GM12878 (cell line): Measurements from ENCODE around the gene KLB. TPM values are rescaled to one million over a fixed set of nuclear protein-coding genes. Genes with fewer than 3 reads are reported as not detected.

Experiments
- ATAC-seq: fragments of 200-7000 bp; cut with Tn5 transposase; 3 replicates; pipeline ENCODE4 v1.9.1; 2020; ENCODE audit warnings: mild to moderate bottlenecking, moderate library complexity
- BruUV-seq: library from RNA; stranded (reverse); fragments of 400-500 nt; replicated peaks from 2 replicates; lab custom pipeline; 2021; lab: Mats Ljungman, UMichigan
- CTCF ChIA-PET: fragments of 300-600 bp; sonication (Branson Sonifier 250); formaldehyde crosslinking; extraction: SDS; loops from one replicate; lab custom pipeline; 2021; ENCODE audit warnings: inconsistent platforms; lab: Yijun Ruan, JAX
- POLR2A ChIA-PET: fragments of 350-600 bp; formaldehyde crosslinking; extraction: SDS; loops from one replicate; lab custom pipeline; 2021; ENCODE audit warnings: inconsistent platforms; lab: Charles Lee
- RAD21 ChIA-PET: fragments of 300-600 bp; sonication (Branson Sonifier 250); formaldehyde crosslinking; loops from one replicate; lab custom pipeline; 2023; ENCODE audit warnings: antibody characterized with exemption; ENCODE audit not compliant: unreplicated experiment; lab: Charles Lee
- SMC1A ChIA-PET: fragments of 300-600 bp; sonication (Branson Sonifier 250); formaldehyde crosslinking; loops from one replicate; lab custom pipeline; 2023; ENCODE audit not compliant: unreplicated experiment, uncharacterized antibody; lab: Charles Lee
- DNase-seq: peaks from one replicate; pipeline ENCODE4 v3.0.0-alpha.2; 2011; ENCODE audit warnings: low read depth, low spot score
- FAIRE-seq: peaks from 3 replicates; lab custom pipeline; 2011; peaks lifted over from hg19 to GRCh38; lab: Jason Lieb, UNC
- H2AFZ ChIP-seq: 2 replicates; pipeline ENCODE4 v1.6.0; 2011; ENCODE audit warnings: low read depth, low read length, control low read depth; ENCODE audit not compliant: control insufficient read depth
- H3K27ac ChIP-seq: 2 replicates; pipeline ENCODE4 v1.5.1; 2011; ENCODE audit warnings: control low read depth; ENCODE audit not compliant: control insufficient read depth, insufficient read depth
- H3K27me3 ChIP-seq, 2 experiments: replicated peaks in 1 of 2; 2 replicates each; pipeline versions ENCODE4 v1.6.0 to v1.6.1; 2011; ENCODE audit warnings: low read length in 1 of 2; ENCODE audit not compliant: control insufficient read depth in 2 of 2, insufficient read depth in 2 of 2
- H3K36me3 ChIP-seq, 2 experiments: 2 replicates each; pipeline ENCODE4 v1.5.1; 2011; ENCODE audit warnings: low read length in 1 of 2; ENCODE audit not compliant: control insufficient read depth in 2 of 2, insufficient read depth in 2 of 2
- H3K4me1 ChIP-seq: 2 replicates; pipeline ENCODE4 v1.6.1; 2011; ENCODE audit warnings: mild to moderate bottlenecking, low read length, moderate library complexity, mixed read lengths; ENCODE audit not compliant: control insufficient read depth, insufficient read depth
- H3K4me2 ChIP-seq: 2 replicates; pipeline ENCODE4 v1.6.0; 2011; ENCODE audit warnings: control low read depth; ENCODE audit not compliant: control insufficient read depth, insufficient read depth
- H3K4me3 ChIP-seq: fragments of 200-600 bp; sonication (generic); 2 replicates; pipeline ENCODE4 v1.5.1; 2016
- H3K79me2 ChIP-seq: 2 replicates; pipeline ENCODE4 v1.6.0; 2011; ENCODE audit warnings: low read length; ENCODE audit not compliant: control insufficient read depth, insufficient read depth
- H3K9ac ChIP-seq: 2 replicates; pipeline ENCODE4 v1.8.0; 2011; ENCODE audit warnings: low read length, control low read depth, mixed read lengths; ENCODE audit not compliant: control insufficient read depth, insufficient read depth
- H3K9me3 ChIP-seq: replicated peaks from 3 replicates; pipeline ENCODE4 v1.5.1; 2011; ENCODE audit warnings: mild to moderate bottlenecking, low read length; ENCODE audit not compliant: control insufficient read depth, insufficient read depth
- H4K20me1 ChIP-seq: 2 replicates; pipeline ENCODE4 v1.6.0; 2011; ENCODE audit not compliant: control insufficient read depth, insufficient read depth
- IKZF2 ChIP-seq, 2 experiments: fragments of 450-650 bp; IDR thresholded peaks; 2 replicates each; pipeline ENCODE4 v1.6.1; 2017; ENCODE audit warnings: mild to moderate bottlenecking in 2 of 2, moderate library complexity in 2 of 2
- PAX8 ChIP-seq: fragments of 450-650 bp; IDR thresholded peaks from 2 replicates; pipeline ENCODE4 v1.6.1; 2017; ENCODE audit warnings: mild to moderate bottlenecking, moderate library complexity
- POLR2AphosphoS2 ChIP-seq: IDR thresholded peaks from 2 replicates; pipeline ENCODE4 v1.6.1; 2011; ENCODE audit warnings: low read depth, mild to moderate bottlenecking, low read length, improper control_type of control experiment, moderate library complexity
- RAD21 ChIP-seq: IDR thresholded peaks from 2 replicates; pipeline ENCODE4 v1.6.1; 2011; ENCODE audit warnings: mild to moderate bottlenecking, low read depth, low read length, moderate library complexity; ENCODE audit not compliant: insufficient read depth
- STAT3 ChIP-seq: IDR thresholded peaks from 2 replicates; pipeline ENCODE4 v1.6.1; 2011; ENCODE audit warnings: low read depth, low read length, improper control_type of control experiment
- ZBED1 ChIP-seq: IDR thresholded peaks from 2 replicates; pipeline ENCODE4 v1.6.1; 2016; ENCODE audit warnings: borderline replicate concordance
- WGBS: methylation state at CpG from one replicate; pipeline ENCODE4 v1.1.6; 2016; ENCODE audit warnings: low lambda C conversion rate; ENCODE audit not compliant: insufficient replicate concordance, insufficient coverage; ENCODE audit errors: missing lambda C conversion rate; 5-methylcytosine and 5-hydroxymethylcytosine counted together
- in situ Hi-C: fragments of 300-500 bp; cut with MboI; formaldehyde crosslinking; loops from 9 replicates; pipeline ENCODE4 v1.14.3; 2018; ENCODE audit warnings: mixed read lengths
- intact Hi-C: fragments of 100-400 bp; cut with micrococcal nuclease; formaldehyde crosslinking; loops from one replicate; pipeline ENCODE4 v1.14.2; 2022; ENCODE audit not compliant: unreplicated experiment
- polyA plus RNA-seq, 11 experiments: library from polyadenylated mRNA; depleted of rRNA in 4 of 11; unstranded in 6 of 11; stranded (reverse) in 5 of 11; fragments of >200 nt; fragmentation: Nextera tagmentation in 4 of 11; fragmentation: Illumina TruSeq in 1 of 11; extraction: Ambion mirVana in 4 of 11; extraction: Trizol in 1 of 11; gene quantifications; 1 replicate in 1 of 11; 2 replicates in 10 of 11; pipeline versions ENCODE4 v1.2.1 to v1.2.3, GENCODE V29; 2011 to 2016; ENCODE audit warnings: inconsistent platforms in 2 of 11, missing spikeins in 2 of 11, low read depth in 1 of 11
- total RNA-seq, 4 experiments: library from RNA; depleted of rRNA in 3 of 4; stranded (reverse); fragments of >200 nt in 3 of 4; fragmentation: Illumina TruSeq in 1 of 4; extraction: Trizol in 1 of 4; gene quantifications; 2 replicates each; pipeline versions ENCODE4 v1.2.1 to v1.2.3, GENCODE V29; 2013 to 2021
- TF ChIP-seq, protein P1 (sequence below): fragments of 450-650 bp; IDR thresholded peaks from 2 replicates; pipeline ENCODE4 v1.6.1; 2018; ENCODE audit warnings: borderline replicate concordance, mild to moderate bottlenecking; ENCODE audit not compliant: partially characterized antibody
- TF ChIP-seq, protein P2 (sequence below): fragments of 450-650 bp; IDR thresholded peaks from 2 replicates; pipeline ENCODE4 v1.6.1; 2017; ENCODE audit warnings: mild to moderate bottlenecking

KLB gene
- total and polyA plus RNA-seq, 10 of the 15 experiments (the other 5 are each of a cell fraction or from before 2014, with no cell fraction given): under 0.01 to 0.13 (median 0.04) TPM; not detected in 1

DNA sequence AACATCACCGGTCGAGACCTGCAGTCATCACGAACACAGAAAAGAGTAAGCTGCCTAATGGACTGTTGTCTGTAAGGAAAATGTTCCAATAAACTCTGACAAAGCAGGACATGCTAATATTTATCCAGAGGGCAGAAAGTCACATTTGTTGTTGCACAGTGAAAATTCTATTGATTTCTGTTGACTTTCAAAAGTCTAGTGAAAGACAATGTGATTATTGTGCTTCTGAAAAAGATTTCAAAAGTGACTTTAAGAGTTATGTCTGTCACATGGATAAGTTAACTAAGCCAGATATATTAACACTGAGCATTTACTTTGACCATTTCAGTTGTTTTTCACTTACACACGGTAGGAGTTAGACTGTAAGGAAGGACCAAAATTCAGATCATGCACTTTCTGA lies 31.3 kb upstream of the KLB start (continued):
- TF ChIP-seq, protein P1, sequence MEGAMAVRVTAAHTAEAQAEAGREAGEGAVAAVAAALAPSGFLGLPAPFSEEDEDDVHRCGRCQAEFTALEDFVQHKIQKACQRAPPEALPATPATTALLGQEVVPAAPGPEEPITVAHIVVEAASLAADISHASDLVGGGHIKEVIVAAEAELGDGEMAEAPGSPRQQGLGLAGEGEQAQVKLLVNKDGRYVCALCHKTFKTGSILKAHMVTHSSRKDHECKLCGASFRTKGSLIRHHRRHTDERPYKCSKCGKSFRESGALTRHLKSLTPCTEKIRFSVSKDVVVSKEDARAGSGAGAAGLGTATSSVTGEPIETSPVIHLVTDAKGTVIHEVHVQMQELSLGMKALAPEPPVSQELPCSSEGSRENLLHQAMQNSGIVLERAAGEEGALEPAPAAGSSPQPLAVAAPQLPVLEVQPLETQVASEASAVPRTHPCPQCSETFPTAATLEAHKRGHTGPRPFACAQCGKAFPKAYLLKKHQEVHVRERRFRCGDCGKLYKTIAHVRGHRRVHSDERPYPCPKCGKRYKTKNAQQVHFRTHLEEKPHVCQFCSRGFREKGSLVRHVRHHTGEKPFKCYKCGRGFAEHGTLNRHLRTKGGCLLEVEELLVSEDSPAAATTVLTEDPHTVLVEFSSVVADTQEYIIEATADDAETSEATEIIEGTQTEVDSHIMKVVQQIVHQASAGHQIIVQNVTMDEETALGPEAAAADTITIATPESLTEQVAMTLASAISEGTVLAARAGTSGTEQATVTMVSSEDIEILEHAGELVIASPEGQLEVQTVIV: no peak
- TF ChIP-seq, protein P2, sequence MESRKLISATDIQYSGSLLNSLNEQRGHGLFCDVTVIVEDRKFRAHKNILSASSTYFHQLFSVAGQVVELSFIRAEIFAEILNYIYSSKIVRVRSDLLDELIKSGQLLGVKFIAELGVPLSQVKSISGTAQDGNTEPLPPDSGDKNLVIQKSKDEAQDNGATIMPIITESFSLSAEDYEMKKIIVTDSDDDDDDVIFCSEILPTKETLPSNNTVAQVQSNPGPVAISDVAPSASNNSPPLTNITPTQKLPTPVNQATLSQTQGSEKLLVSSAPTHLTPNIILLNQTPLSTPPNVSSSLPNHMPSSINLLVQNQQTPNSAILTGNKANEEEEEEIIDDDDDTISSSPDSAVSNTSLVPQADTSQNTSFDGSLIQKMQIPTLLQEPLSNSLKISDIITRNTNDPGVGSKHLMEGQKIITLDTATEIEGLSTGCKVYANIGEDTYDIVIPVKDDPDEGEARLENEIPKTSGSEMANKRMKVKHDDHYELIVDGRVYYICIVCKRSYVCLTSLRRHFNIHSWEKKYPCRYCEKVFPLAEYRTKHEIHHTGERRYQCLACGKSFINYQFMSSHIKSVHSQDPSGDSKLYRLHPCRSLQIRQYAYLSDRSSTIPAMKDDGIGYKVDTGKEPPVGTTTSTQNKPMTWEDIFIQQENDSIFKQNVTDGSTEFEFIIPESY: no peak
- TF ChIP-seq ZBED1: no peak
- TF ChIP-seq, all 136 proteins: peak for 0

DNA sequence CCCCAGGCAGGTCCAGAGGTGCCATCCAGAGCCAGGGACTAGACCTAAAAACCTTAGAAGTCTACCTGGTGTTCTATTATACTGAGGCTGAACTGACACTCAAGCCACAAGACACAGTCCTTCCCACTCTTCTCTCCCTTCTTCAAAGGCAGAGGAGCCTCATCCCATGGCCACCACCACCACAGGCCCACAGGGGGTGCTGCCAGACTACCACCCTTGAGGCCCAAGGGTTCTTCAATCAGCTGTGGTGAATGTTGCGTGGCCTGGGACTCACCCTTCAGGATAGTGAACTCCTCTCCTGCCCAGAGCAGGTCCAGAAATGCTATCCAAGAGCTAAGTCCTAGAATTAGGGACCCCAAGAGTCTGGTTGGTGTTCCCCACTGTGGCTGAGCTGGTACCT lies 23.0 kb upstream of the KLB start:
- Histone ChIP-seq H3K4me3 (no peak overlapping the region), H3K4me1 (no peaks in the 10 kb centered on the region), H3K79me2 (no peaks in the 10 kb centered on the region), H3K27me3 (no peaks in the 10 kb centered on the region), H3K4me2 (no peak overlapping the region), H3K27ac (no peak overlapping the region), H3K9ac (no peak overlapping the region), H3K9me3 (no peaks in the 10 kb centered on the region), H4K20me1 (no peaks in the 10 kb centered on the region), H2AFZ (no peak overlapping the region), H3K36me3 (no peaks in the 10 kb centered on the region)
- WGBS: 55% methylated on average over 1 of the region's 1 CpG
- TF ChIP-seq IKZF2 (IDR thresholded peaks at IDR 0.05) (no peak), PAX8 (no peak), STAT3 (no peak), RAD21 (no peak), POLR2AphosphoS2 (no peak)
- CTCF ChIA-PET: no interaction called here
- no peak for ATAC-seq
- in situ Hi-C loops: no loop called here
- SMC1A ChIA-PET: no interaction called here
- POLR2A ChIA-PET: interaction anchor here (0.6 kb wide), 1 partner anchor 47 kb away, joined by 3 read pairs; no protein-coding TSS in a partner anchor
- no peak for DNase-seq
- intact Hi-C loops: no loop called here
- no peak for FAIRE-seq
- RAD21 ChIA-PET: no interaction called here
- no TSS peak for BruUV-seq
